NCI-H1436 (cell line): Measurements from ENCODE around the gene NIPAL1.
A peak's percentile ranks its signal among the peaks of the same experiment; 100 is the strongest.
"Not testable (repeated sequence)": the region's sequence is repeated elsewhere in the genome, so short reads cannot be mapped to it uniquely, and the experiment has no call there.

Experiments
- DNase-seq: peaks from one replicate; lab custom pipeline; 2025; lab: John Stamatoyannopoulos, UW

Gene NIPAL1

GRCh38 chr4:48016141-48017107, at the start of gene NIPAL1, which contains the start of gene CNGA1:
NIPAL1 (plus strand) TSS chr4:48016772; CDS start chr4:48016840, 68 bp downstream.
CNGA1 (minus strand) TSS chr4:48016681; CDS start chr4:47952689, 63,992 bp downstream.
- peak; percentile 84 for DNase-seq

- no peak for DNase-seq
Measured at GRCh38 chr4:47968847-47969246, 47.7 kb upstream of the NIPAL1 start.

- no peak for DNase-seq
Measured at GRCh38 chr4:47972181-47972580, 44.4 kb upstream of the NIPAL1 start.

GRCh38 chr4:47972721-47973120, 43.9 kb upstream of the NIPAL1 start:
- no peak for DNase-seq

GRCh38 chr4:47974566-47974965, 42.0 kb upstream of the NIPAL1 start:
- no peak for DNase-seq

GRCh38 chr4:47990145-47990544, 26.4 kb upstream of the NIPAL1 start:
- DNase-seq, result no peak

GRCh38 chr4:47992475-47992874, 24.1 kb upstream of the NIPAL1 start:
- DNase-seq, result not testable (repeated sequence)

- no peak for DNase-seq
Measured at GRCh38 chr4:47996021-47996420, 20.6 kb upstream of the NIPAL1 start.

- no peak for DNase-seq
Measured at GRCh38 chr4:48002267-48002666, 14.3 kb upstream of the NIPAL1 start.

GRCh38 chr4:48003568-48003967, 13.0 kb upstream of the NIPAL1 start:
- not testable (repeated sequence) for DNase-seq

GRCh38 chr4:48005781-48006180, 10.8 kb upstream of the NIPAL1 start:
- DNase-seq, result no peak

- DNase-seq, result no peak
Measured at GRCh38 chr4:48008021-48008596, 8.5 kb upstream of the NIPAL1 start.

GRCh38 chr4:48010906-48011305, 5.7 kb upstream of the NIPAL1 start:
- not testable (repeated sequence) for DNase-seq

- no peak for DNase-seq
Measured at GRCh38 chr4:48011722-48012121, 4.8 kb upstream of the NIPAL1 start.

GRCh38 chr4:48012824-48013223, 3.7 kb upstream of the NIPAL1 start:
- no peak for DNase-seq

GRCh38 chr4:48015216-48015615, 1.4 kb upstream of the NIPAL1 start:
- no peak for DNase-seq

- DNase-seq, result no peak
Measured at GRCh38 chr4:48015678-48016077, 894 bp upstream of the NIPAL1 start.

GRCh38 chr4:48017108-48017571, 568 bp downstream of the NIPAL1 start:
- DNase-seq, result peak; percentile 72

GRCh38 chr4:48018112-48018511, 1.5 kb downstream of the NIPAL1 start:
- DNase-seq, result no peak

GRCh38 chr4:48021100-48021499, 4.5 kb downstream of the NIPAL1 start:
- no peak for DNase-seq

GRCh38 chr4:48022192-48022799, 5.7 kb downstream of the NIPAL1 start:
- no peak for DNase-seq

- no peak for DNase-seq
Measured at GRCh38 chr4:48024522-48024921, 8.0 kb downstream of the NIPAL1 start.

- no peak for DNase-seq
Measured at GRCh38 chr4:48025005-48025404, 8.4 kb downstream of the NIPAL1 start.
